ENCODE data around the gene MT1A.

DNA sequence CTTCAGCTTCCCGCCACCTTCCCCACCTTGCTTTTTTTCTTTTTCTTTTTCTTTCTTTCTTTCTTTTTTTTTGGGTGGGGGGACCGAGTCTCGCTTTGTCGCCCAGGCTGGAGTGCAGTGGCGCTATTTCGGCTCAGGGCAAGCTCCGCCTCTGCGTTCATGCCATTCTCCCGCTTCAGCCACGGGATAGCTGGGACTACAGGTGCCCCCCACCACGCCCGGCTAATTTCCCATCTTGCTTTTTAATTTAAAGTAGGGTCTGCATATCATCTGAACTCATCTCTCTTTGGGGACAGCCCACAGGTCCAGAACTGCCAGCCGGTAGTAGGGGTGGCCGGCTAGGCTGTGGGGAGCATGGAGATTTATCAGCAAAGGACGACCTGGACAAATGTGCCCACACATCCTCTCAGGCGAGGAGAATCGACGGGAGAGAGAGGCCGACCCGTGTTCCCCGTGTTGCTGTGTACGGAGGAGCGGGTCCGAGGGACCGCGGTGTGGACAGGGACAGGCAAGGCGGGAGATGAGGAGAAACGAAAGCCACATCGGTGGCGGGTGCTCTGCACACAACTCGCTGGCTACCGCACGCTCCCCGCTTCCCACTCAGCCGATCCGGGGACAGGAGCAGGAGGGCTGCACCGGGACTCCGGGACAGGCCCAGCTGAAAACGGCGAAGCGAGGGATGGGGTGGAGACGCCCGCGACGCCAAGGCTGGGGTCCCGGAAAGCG lies 3.6 kb upstream of the MT1A start:
- TF ChIP-seq ARNTL (CRISPR knock-in tag; IDR thresholded peaks at IDR 0.05; ENCODE audit: borderline replicate concordance, low read depth) = no peak
- TF ChIP-seq ZFP30 (CRISPR knock-in tag; IDR thresholded peaks at IDR 0.05) = no peak
- TF ChIP-seq ZNF70 (CRISPR knock-in tag; IDR thresholded peaks at IDR 0.05) = no peak
- TF ChIP-seq, protein P1, sequence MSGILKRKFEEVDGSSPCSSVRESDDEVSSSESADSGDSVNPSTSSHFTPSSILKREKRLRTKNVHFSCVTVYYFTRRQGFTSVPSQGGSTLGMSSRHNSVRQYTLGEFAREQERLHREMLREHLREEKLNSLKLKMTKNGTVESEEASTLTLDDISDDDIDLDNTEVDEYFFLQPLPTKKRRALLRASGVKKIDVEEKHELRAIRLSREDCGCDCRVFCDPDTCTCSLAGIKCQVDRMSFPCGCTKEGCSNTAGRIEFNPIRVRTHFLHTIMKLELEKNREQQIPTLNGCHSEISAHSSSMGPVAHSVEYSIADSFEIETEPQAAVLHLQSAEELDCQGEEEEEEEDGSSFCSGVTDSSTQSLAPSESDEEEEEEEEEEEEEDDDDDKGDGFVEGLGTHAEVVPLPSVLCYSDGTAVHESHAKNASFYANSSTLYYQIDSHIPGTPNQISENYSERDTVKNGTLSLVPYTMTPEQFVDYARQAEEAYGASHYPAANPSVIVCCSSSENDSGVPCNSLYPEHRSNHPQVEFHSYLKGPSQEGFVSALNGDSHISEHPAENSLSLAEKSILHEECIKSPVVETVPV (CRISPR knock-in tag; IDR thresholded peaks at IDR 0.05) = no peak
- TF ChIP-seq PATZ1 (CRISPR knock-in tag; IDR thresholded peaks at IDR 0.05; ENCODE audit: borderline replicate concordance) = no peak
- no peak for TF ChIP-seq CSDC2 (CRISPR knock-in tag; IDR thresholded peaks at IDR 0.05)
- no peak for TF ChIP-seq ZFP3 (CRISPR knock-in tag; IDR thresholded peaks at IDR 0.05)
- no peak for TF ChIP-seq OSR1 (CRISPR knock-in tag; IDR thresholded peaks at IDR 0.05)
